Breast epithelium (tissue), 4 donors: ENCODE measurements around the gene ZNF43. TPM values are rescaled to one million over a fixed set of nuclear protein-coding genes. Genes with fewer than 3 reads are reported as not detected.
"Not testable (repeated sequence)": the region's sequence is repeated elsewhere in the genome, so short reads cannot be mapped to it uniquely, and the experiment has no call there.

Experiments used
- DNase-seq, 2 donors: peaks; one replicate each; pipeline ENCODE4 v3.0.0-alpha.2; 2019; ENCODE audit warnings: low spot score in 2 of 2
- H3K27ac ChIP-seq, 2 donors: fragments of 200-600 bp; sonication (generic) in 1 of 2; one replicate each; pipeline ENCODE4 v1.5.1; 2016 to 2019; ENCODE audit warnings: mild to moderate bottlenecking in 1 of 2
- H3K27me3 ChIP-seq, 2 donors: fragments of 200-600 bp; sonication (generic) in 1 of 2; one replicate each; pipeline versions ENCODE4 v1.5.1 to v1.6.0; 2017 to 2019; ENCODE audit warnings: control low read depth in 1 of 2, mild to moderate bottlenecking in 1 of 2
- H3K36me3 ChIP-seq: fragments of 200-600 bp; one replicate; pipeline ENCODE4 v1.5.1; 2019
- H3K4me1 ChIP-seq, 2 donors: fragments of 200-600 bp; sonication (generic); one replicate each; pipeline ENCODE4 v1.5.1; 2016 to 2019; ENCODE audit warnings: control low read depth in 1 of 2
- H3K4me3 ChIP-seq, 3 donors: fragments of 200-600 bp; sonication (generic); 1 replicate in 2 of 3; 2 replicates in 1 of 3; pipeline ENCODE4 v1.5.1; 2016 to 2019; ENCODE audit warnings: mild to moderate bottlenecking in 3 of 3, moderate library complexity in 2 of 3
- H3K9me3 ChIP-seq, 2 donors: fragments of 200-600 bp; sonication (generic) in 1 of 2; one replicate each; pipeline ENCODE4 v1.5.1; 2016 to 2019; ENCODE audit warnings: control low read depth in 1 of 2
- POLR2A ChIP-seq: fragments of 450-650 bp; IDR thresholded peaks from one replicate; pipeline ENCODE4 v1.6.1; 2016; ENCODE audit warnings: antibody characterized with exemption, mild to moderate bottlenecking, moderate library complexity
- POLR2AphosphoS5 ChIP-seq, 3 donors: sonication (generic); formaldehyde crosslinking; IDR thresholded peaks; one replicate each; pipeline ENCODE4 v1.6.1; 2017; ENCODE audit warnings: antibody characterized with exemption in 3 of 3
- intact Hi-C: fragments of 100-400 bp; cut with DNase I; formaldehyde crosslinking; loops from one replicate; pipeline ENCODE4 v1.15.1; 2023; ENCODE audit warnings: low total_unique reads
- total RNA-seq, 3 donors: library from RNA; depleted of rRNA; stranded (reverse); fragments of >200 nt; gene quantifications; one replicate each; pipeline ENCODE4 v1.1.0, GENCODE V29; 2016
- TF ChIP-seq, protein P1 (sequence below), 3 donors: fragments of 450-650 bp; IDR thresholded peaks; one replicate each; pipeline ENCODE4 v1.5.1; 2016 to 2017; ENCODE audit warnings: antibody characterized with exemption in 3 of 3, mild to moderate bottlenecking in 3 of 3, moderate library complexity in 3 of 3

ZNF43 gene
- total RNA-seq, 3 donors from 2014 or later, result 19.7 to 35.6 (median 21.0) TPM

DNA sequence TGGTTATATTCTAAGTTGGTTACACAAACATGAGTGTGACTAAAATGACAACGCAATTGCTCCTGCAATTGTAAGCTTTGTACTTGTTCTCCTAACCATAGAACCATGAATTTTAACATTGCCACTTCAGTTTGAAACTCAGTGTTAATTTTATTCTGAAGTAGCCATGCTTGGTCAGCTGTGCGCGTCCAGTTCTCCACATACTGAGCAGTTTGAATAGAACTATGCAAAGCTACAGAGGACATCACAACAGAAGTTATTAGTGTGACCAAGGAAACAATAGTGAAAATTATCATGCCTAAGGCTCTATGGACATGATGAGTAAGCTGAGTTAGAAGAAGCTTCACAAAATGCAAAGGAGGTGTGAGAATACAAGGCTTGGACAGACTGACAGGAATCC is 49.0 kb downstream of the ZNF43 start:
- peaks cover 0 to 7% of the 10 kb centered on the region in 2 donors for H3K9me3 ChIP-seq
- H3K36me3 ChIP-seq, result no peaks in the 10 kb centered on the region
- no peaks in the 10 kb centered on the region for H3K4me1 ChIP-seq
- intact Hi-C loops, result no loop called here
- H3K4me3 ChIP-seq, result no peak overlapping the region
- no peak for DNase-seq
- TF ChIP-seq POLR2AphosphoS5 (IDR thresholded peaks at IDR 0.05), result no peak
- TF ChIP-seq, protein P1, sequence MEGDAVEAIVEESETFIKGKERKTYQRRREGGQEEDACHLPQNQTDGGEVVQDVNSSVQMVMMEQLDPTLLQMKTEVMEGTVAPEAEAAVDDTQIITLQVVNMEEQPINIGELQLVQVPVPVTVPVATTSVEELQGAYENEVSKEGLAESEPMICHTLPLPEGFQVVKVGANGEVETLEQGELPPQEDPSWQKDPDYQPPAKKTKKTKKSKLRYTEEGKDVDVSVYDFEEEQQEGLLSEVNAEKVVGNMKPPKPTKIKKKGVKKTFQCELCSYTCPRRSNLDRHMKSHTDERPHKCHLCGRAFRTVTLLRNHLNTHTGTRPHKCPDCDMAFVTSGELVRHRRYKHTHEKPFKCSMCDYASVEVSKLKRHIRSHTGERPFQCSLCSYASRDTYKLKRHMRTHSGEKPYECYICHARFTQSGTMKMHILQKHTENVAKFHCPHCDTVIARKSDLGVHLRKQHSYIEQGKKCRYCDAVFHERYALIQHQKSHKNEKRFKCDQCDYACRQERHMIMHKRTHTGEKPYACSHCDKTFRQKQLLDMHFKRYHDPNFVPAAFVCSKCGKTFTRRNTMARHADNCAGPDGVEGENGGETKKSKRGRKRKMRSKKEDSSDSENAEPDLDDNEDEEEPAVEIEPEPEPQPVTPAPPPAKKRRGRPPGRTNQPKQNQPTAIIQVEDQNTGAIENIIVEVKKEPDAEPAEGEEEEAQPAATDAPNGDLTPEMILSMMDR (IDR thresholded peaks at IDR 0.05), result no peak
- no peak for TF ChIP-seq POLR2A
- no peak overlapping the region for H3K27ac ChIP-seq
- no peaks in the 10 kb centered on the region for H3K27me3 ChIP-seq

DNA sequence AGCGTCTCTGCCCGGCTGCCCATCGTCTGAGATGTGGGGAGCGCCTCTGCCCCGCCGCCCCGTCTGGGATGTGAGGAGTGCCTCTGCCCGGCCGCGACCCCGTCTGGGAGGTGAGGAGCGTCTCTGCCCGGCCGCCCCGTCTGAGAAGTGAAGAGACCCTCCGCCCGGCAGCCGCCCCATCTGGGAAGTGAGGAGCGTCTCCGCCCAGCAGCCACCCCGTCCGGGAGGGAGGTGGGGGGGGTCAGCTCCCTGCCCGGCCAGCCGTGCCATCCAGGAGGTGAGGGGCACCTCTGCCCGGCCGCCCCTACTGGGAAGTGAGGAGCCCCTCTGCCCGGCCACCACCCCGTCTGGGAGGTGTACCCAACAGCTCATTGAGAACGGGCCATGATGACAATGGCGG is 60.2 kb downstream of the ZNF43 start:
- H3K4me3 ChIP-seq, H3K27ac ChIP-seq, H3K9me3 ChIP-seq, H3K27me3 ChIP-seq, H3K4me1 ChIP-seq, DNase-seq, intact Hi-C loops, H3K36me3 ChIP-seq: not testable (repeated sequence)

DNA sequence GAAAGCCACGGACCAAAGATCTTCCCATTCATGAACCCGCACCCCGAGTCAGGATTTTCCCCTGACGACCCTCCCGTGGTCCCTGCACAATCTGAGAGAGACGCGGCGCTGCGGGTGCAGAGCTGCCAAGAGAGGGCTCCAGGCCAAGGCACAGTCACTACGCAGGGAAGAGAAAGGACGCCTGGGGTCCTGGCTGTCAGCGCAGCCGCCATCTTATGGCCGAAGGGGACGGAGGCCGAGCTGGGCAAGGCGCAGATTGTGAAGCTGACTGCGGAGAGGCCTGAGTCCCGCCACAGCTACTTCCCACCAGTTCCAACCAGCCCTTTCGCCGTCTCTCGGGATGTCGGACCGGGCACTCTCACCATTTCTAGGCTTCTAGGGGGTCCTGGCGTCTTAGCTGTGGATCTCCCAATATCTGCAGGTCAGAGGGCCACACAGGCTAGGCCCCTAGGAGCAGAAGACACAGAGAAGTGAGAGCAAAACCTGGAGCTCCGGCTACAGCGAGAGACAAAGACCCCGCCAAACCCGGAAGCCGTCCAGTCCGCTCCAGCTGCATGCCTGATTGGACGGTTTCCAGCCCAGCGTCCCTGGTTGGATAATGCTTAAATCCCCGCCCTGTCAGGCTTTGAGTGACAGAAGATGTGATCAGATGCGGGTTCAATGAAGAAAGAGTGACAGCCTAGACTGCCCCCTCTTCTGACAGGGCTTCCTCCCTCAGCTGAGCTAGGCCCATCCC is 68.7 kb downstream of the ZNF43 start, which contains the start of gene ZNF100:
Gene ZNF100, minus strand, starts transcription at position 515 of the 736 bp plus-strand sequence. Its CDS starts 150 bp downstream, at position 365.
- H3K36me3 ChIP-seq, result no peaks in the 10 kb centered on the region
- H3K27me3 ChIP-seq, result no peaks in the 10 kb centered on the region
- peak within 1 kb of the TSS; percentile 89 to 91 for H3K27ac ChIP-seq
- H3K9me3 ChIP-seq, result no peaks in the 10 kb centered on the region
- TF ChIP-seq, protein P1 (IDR thresholded peaks at IDR 0.05), result no peak
- TF ChIP-seq POLR2A (peak; percentile 41), POLR2AphosphoS5 (IDR thresholded peaks at IDR 0.05) (peak; percentile 26 to 78 (median 59))
- peak within 1 kb of the TSS; percentile 65 to 83 (median 80) for H3K4me3 ChIP-seq
- DNase-seq, result peak; percentile 84 to 91
- intact Hi-C loops, result no loop called here
- no peaks in the 10 kb centered on the region for H3K4me1 ChIP-seq

DNA sequence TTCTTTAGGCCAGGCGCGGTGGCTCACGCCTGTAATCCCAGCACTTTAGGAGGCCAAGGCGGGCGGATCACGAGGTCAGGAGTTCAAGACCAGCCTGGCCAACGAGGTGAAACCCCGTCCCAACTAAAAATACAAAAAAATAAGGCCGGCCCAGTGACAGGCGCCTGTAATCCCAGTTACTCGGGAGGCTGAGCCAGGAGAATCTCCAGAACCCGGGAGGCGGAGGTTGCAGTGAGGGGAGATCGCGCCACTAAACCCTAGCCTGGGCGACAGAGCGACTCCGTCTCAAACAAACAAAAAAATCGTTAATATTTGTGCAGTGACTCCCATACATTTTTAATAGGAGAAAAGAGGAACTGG is 69.3 kb downstream of the ZNF43 start:
- Histone ChIP-seq H3K4me3 (peak overlapping the region; percentile 65 to 83 (median 80)), H3K27ac (peak overlapping the region; percentile 89 to 91)
- H3K27me3 ChIP-seq, H3K4me1 ChIP-seq, DNase-seq, intact Hi-C loops, H3K9me3 ChIP-seq, H3K36me3 ChIP-seq: not testable (repeated sequence)

DNA sequence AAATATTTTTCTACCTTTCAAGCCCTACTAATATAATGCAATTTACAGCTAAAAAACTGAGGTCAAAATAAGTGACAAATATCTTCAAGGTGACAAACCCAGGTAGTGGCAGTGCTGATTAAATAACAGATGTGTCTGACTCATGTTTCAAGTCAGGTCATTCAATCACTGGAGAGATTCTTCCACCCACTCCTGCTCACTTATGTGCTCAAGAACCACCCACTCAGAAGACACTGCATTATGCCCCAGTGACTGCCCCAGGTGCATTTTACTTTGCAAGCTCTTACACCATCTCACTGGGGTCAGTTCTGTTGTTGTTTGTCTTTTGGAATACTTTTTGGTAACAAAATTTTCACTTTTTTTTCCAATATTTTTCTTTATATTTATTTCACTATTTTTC is 70.8 kb downstream of the ZNF43 start:
- Histone ChIP-seq H3K36me3 (no peaks in the 10 kb centered on the region), H3K27ac (no peak overlapping the region), H3K4me3 (no peak overlapping the region), H3K9me3 (no peaks in the 10 kb centered on the region), H3K4me1 (no peaks in the 10 kb centered on the region), H3K27me3 (no peaks in the 10 kb centered on the region)
- TF ChIP-seq, protein P1 (IDR thresholded peaks at IDR 0.05), result no peak
- no peak for TF ChIP-seq POLR2AphosphoS5 (IDR thresholded peaks at IDR 0.05)
- TF ChIP-seq POLR2A, result no peak
- intact Hi-C loops, result no loop called here
- DNase-seq, result no peak

DNA sequence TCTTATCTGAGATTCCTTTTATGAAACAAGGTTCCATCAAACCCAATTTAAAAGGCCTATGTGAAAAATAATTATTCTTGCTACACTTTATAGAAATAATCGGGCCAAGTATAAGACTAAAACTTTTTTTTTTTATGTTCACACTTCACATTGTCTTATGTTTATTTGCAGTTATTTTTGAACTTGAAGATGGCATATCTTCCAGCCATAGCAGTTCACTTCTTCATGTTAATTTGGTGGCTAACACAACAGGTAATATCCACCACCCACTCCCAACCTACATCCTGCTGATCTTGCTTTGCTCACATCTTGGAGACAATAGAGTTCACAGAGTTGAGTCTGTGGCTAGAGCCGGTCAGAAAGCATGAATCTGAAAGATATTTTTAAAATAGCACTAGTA is 74.4 kb downstream of the ZNF43 start:
- H3K36me3 ChIP-seq, H3K4me3 ChIP-seq, DNase-seq, H3K27ac ChIP-seq, intact Hi-C loops, H3K4me1 ChIP-seq, H3K9me3 ChIP-seq, H3K27me3 ChIP-seq: not testable (repeated sequence)
